H1 (cell line): ENCODE measurements around the gene TNXB. TPM values are rescaled to one million over a fixed set of nuclear protein-coding genes. Genes with fewer than 3 reads are reported as not detected.

Source experiments
- CHD7 ChIP-seq: fragments of 300-600 bp; sonication (generic); IDR thresholded peaks from 2 replicates; pipeline ENCODE4 v1.7.1; 2012; ENCODE audit warnings: low read length, moderate library complexity, mild to moderate bottlenecking, inconsistent platforms; ENCODE audit not compliant: insufficient replicate concordance
- EP300 ChIP-seq, 2 experiments: IDR thresholded peaks; 1 replicate in 1 of 2; 2 replicates in 1 of 2; pipeline ENCODE4 v1.6.1; 2011 to 2012; ENCODE audit warnings: low read depth in 2 of 2, low read length in 2 of 2, mild to moderate bottlenecking in 2 of 2, borderline replicate concordance in 1 of 2, inconsistent platforms in 1 of 2, moderate library complexity in 1 of 2
- FOSL1 ChIP-seq: IDR thresholded peaks from 2 replicates; pipeline ENCODE4 v1.6.1; 2011; ENCODE audit warnings: mild to moderate bottlenecking, low read depth, low read length, moderate library complexity; ENCODE audit not compliant: insufficient read depth
- polyA plus RNA-seq, 7 experiments: library from polyadenylated mRNA; depleted of rRNA in 3 of 7; stranded (reverse) in 5 of 7; unstranded in 2 of 7; fragments of >200 nt in 5 of 7; fragments of 200-250 nt in 2 of 7; gene quantifications; 1 replicate in 5 of 7; 2 replicates in 1 of 7; 4 replicates in 1 of 7; pipeline versions ENCODE4 v1.2.1 to v1.2.3, GENCODE V29; 2011 to 2013; ENCODE audit warnings: missing spikeins in 2 of 7, mixed read lengths in 2 of 7
- total RNA-seq: library from RNA; stranded (reverse); fragmentation: NEBNext Ultra II Directional; extraction: Animal tissue kit (Norgen Biotek cat#: 25700); gene quantifications from 2 replicates; pipeline ENCODE4 v1.2.1, GENCODE V29; 2021

The TNXB gene
- total and polyA plus RNA-seq, 2 of the 8 experiments (the other 6 are each of a cell fraction or from before 2014, with no cell fraction given) = 3.1 to 4.8 TPM

GRCh38 chr6:32140420-32141046, 31.4 kb upstream of the TNXB start (continued):
- TF ChIP-seq CHD7 (no peak), FOSL1 (no peak), EP300 (IDR thresholded peaks at IDR 0.05; ENCODE audit: borderline replicate concordance in 1 of 2, low read depth in 2 of 2, low read length in 2 of 2) (no peak)
